BJ (cell line): ENCODE data around the gene TNS1. TPM values are rescaled to one million over a fixed set of nuclear protein-coding genes. Genes with fewer than 3 reads are reported as not detected.

ENCODE experiments used
- CTCF ChIA-PET: fragments of 350-600 bp; formaldehyde crosslinking; extraction: SDS; loops from one replicate; lab custom pipeline; 2021; ENCODE audit warnings: antibody characterized with exemption, inconsistent platforms; lab: Yijun Ruan, JAX
- POLR2A ChIA-PET: fragments of 300-600 bp; sonication (Branson Sonifier 250); formaldehyde crosslinking; extraction: SDS; loops from one replicate; lab custom pipeline; 2021; ENCODE audit warnings: antibody characterized with exemption; lab: Charles Lee
- DNase-seq: peaks from one replicate; pipeline ENCODE4 v3.0.0-alpha.2; 2011; ENCODE audit warnings: low read depth
- H3K27me3 ChIP-seq: 2 replicates; pipeline ENCODE4 v1.6.0; 2011; ENCODE audit warnings: low read length; ENCODE audit not compliant: control insufficient read depth, insufficient read depth
- H3K36me3 ChIP-seq: 2 replicates; pipeline ENCODE4 v1.5.1; 2011; ENCODE audit warnings: low read length; ENCODE audit not compliant: control insufficient read depth, insufficient read depth
- H3K4me3 ChIP-seq: 2 replicates; pipeline ENCODE4 v1.5.1; 2011; ENCODE audit warnings: low read depth, mild to moderate bottlenecking, control low read depth, low read length
- polyA plus RNA-seq: library from polyadenylated mRNA; depleted of rRNA; stranded (reverse); fragments of >200 nt; gene quantifications from 2 replicates; pipeline ENCODE4 v1.2.3, GENCODE V29; 2011
- TF ChIP-seq, protein P1 (sequence below): IDR thresholded peaks from 2 replicates; pipeline ENCODE4 v1.5.1; 2011; ENCODE audit warnings: low read depth, mild to moderate bottlenecking, control low read depth, inconsistent platforms, low read length, moderate library complexity; ENCODE audit not compliant: insufficient read depth

Gene TNS1
- polyA plus RNA-seq, 1 experiment, result 35.6 TPM

DNA sequence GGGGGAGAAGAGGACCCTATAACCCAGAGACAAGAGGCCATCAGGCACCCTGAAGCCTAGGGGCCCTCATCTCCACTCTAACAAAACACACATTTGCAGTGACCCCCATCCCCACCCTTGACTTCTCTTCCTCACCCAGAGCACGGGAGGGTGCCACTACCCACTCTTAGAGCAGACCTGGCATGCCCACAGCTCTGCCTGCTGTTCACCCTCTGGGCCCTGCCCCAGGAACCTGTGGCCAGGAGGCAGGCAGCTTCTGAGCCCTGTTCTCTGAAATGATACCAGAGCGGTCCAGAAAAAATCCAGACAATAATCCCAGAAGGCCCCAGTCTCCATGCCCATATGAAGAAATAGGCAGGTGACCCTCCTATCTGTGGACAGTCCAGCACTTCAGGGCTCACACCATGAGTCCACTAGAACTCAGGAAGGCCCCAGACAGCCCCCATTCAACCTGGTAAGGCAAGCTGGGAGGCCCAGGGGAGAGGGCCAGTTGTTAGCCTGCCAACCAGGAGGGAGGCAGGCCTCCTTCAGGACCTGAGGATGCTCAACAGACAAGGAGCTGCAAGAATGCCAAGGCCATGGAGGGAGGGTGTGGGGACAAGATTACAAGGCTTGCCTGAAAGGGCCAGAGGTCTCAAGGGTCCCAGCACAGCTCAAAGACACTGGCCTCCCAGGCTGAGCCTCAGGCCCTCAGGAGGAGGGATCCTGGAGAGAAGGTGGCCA, 75.0 kb downstream of the TNS1 start:
- Histone ChIP-seq H3K36me3 (peaks cover 1% of the 10 kb centered on the region; the same call in 1 of the 2 replicates), H3K4me3 (no peak overlapping the region), H3K27me3 (no peaks in the 10 kb centered on the region)
- POLR2A ChIA-PET, result interaction anchor here (0.7 kb wide), 1 partner anchor 16 kb away, joined by 3 read pairs; no protein-coding TSS in a partner anchor
- CTCF ChIA-PET, result interaction anchor here (0.9 to 1.5 kb wide), 4 partner anchors 9 to 142 kb away, joined by 3 to 6 read pairs (median 5); no protein-coding TSS in a partner anchor
- no peak for DNase-seq
- TF ChIP-seq, protein P1, sequence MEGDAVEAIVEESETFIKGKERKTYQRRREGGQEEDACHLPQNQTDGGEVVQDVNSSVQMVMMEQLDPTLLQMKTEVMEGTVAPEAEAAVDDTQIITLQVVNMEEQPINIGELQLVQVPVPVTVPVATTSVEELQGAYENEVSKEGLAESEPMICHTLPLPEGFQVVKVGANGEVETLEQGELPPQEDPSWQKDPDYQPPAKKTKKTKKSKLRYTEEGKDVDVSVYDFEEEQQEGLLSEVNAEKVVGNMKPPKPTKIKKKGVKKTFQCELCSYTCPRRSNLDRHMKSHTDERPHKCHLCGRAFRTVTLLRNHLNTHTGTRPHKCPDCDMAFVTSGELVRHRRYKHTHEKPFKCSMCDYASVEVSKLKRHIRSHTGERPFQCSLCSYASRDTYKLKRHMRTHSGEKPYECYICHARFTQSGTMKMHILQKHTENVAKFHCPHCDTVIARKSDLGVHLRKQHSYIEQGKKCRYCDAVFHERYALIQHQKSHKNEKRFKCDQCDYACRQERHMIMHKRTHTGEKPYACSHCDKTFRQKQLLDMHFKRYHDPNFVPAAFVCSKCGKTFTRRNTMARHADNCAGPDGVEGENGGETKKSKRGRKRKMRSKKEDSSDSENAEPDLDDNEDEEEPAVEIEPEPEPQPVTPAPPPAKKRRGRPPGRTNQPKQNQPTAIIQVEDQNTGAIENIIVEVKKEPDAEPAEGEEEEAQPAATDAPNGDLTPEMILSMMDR, result no peak

- H3K36me3 ChIP-seq, result peaks cover 1% of the 10 kb centered on the region; the same call in 1 of the 2 replicates
- ChIA-PET CTCF (interaction anchor here (0.9 kb wide), 1 partner anchor 28 kb away, joined by 3 read pairs; no protein-coding TSS in a partner anchor), POLR2A (no interaction called here)
- no peak overlapping the region for H3K4me3 ChIP-seq
- DNase-seq, result no peak
- no peaks in the 10 kb centered on the region for H3K27me3 ChIP-seq
- TF ChIP-seq, protein P1, result no peak
Measured at GRCh38 chr2:217926801-217927200, 76.0 kb downstream of the TNS1 start.

DNA sequence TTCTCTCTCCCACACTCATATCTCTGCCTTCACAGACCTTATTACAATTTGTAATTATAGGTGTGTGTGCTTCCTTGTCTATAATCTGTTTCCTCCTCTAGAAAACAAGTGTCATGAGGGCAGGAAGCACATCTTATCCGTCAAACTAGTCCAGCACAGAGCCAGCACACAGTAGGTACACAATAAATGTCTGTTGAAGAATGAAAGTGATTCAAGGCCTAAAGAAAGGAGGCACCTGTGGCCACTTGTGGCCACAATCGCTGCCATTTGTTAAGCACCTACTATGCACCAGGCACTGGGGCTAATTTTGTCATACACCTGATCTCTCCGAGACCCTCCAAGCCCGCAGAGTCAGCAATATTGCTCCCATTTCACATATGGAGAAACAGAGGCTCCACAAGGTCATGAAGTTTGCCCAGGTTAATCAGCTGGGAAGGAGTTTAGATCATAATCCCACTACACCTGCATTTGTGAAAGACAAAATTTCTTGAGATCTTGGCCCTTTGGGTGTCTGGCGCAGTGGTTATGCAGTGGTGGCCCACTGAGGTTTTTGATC, 78.4 kb downstream of the TNS1 start:
- Histone ChIP-seq H3K36me3 (peaks cover 2% of the 10 kb centered on the region; the same call in 1 of the 2 replicates), H3K27me3 (no peaks in the 10 kb centered on the region), H3K4me3 (no peak overlapping the region)
- TF ChIP-seq, protein P1, result no peak
- ChIA-PET CTCF (interaction anchor here (0.9 to 1.9 kb wide), 2 partner anchors 19 to 25 kb away, joined by 3 to 4 read pairs; no protein-coding TSS in a partner anchor), POLR2A (no interaction called here)
- DNase-seq, result no peak

- TF ChIP-seq, protein P1, result no peak
- Histone ChIP-seq H3K36me3 (peaks cover 6% of the 10 kb centered on the region), H3K4me3 (no peak overlapping the region), H3K27me3 (no peaks in the 10 kb centered on the region)
- DNase-seq, result no peak
- POLR2A ChIA-PET, result no interaction called here
- CTCF ChIA-PET, result interaction anchor here (1.9 kb wide), 1 partner anchor 20 kb away, joined by 4 read pairs; no protein-coding TSS in a partner anchor
Measured at GRCh38 chr2:217923007-217923686, 79.6 kb downstream of the TNS1 start.
